Measurements from ENCODE around the gene SLC35E1.
A peak's percentile ranks its signal among the peaks of the same experiment; 100 is the strongest.

Gene SLC35E1

DNA sequence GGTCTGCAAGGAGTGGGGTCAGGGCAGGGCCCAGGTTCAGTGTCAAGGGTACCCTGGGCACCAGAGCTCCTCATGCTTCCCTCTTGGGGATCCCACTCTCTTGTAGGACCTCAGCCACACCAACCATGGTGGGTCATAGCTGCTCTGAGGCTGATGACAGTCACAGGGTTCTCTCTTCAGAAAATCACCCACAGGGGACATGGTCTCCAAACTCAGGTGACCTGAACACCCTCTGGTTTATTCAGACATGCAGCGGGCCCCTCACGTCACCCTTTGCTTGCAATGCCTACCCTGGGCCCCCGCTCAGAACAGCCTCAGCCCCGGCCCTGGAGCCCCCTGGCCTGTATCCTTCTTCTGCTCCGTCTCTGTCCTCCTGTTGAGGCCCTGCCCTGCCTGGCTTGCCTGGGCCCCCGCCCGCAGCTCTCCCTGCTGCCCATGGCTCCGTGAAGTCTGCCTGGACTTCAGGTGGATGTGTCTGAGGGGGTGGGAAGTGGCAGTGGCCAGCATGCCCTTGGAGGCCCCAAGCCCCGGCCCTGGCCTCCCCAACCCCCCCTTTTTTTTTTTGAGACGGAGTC lies 50.4 kb downstream of the SLC35E1 start:
- no peak for DNase-seq (ENCODE audit: low read depth in 1 of 2, low spot score in 1 of 2)
- TF ChIP-seq SPI1 (IDR thresholded peaks at IDR 0.05; ENCODE audit: borderline replicate concordance, low read depth) (no peak), GABPA (IDR thresholded peaks at IDR 0.05; ENCODE audit: low read depth) (no peak), POLR2AphosphoS5 (IDR thresholded peaks at IDR 0.05; ENCODE audit: low read depth) (no peak)
- TF ChIP-seq, protein P1, sequence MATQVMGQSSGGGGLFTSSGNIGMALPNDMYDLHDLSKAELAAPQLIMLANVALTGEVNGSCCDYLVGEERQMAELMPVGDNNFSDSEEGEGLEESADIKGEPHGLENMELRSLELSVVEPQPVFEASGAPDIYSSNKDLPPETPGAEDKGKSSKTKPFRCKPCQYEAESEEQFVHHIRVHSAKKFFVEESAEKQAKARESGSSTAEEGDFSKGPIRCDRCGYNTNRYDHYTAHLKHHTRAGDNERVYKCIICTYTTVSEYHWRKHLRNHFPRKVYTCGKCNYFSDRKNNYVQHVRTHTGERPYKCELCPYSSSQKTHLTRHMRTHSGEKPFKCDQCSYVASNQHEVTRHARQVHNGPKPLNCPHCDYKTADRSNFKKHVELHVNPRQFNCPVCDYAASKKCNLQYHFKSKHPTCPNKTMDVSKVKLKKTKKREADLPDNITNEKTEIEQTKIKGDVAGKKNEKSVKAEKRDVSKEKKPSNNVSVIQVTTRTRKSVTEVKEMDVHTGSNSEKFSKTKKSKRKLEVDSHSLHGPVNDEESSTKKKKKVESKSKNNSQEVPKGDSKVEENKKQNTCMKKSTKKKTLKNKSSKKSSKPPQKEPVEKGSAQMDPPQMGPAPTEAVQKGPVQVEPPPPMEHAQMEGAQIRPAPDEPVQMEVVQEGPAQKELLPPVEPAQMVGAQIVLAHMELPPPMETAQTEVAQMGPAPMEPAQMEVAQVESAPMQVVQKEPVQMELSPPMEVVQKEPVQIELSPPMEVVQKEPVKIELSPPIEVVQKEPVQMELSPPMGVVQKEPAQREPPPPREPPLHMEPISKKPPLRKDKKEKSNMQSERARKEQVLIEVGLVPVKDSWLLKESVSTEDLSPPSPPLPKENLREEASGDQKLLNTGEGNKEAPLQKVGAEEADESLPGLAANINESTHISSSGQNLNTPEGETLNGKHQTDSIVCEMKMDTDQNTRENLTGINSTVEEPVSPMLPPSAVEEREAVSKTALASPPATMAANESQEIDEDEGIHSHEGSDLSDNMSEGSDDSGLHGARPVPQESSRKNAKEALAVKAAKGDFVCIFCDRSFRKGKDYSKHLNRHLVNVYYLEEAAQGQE (IDR thresholded peaks at IDR 0.05; ENCODE audit: insufficient replicate concordance, low read depth), result no peak
- H3K4me3 ChIP-seq (replicated peaks; ENCODE audit: insufficient read depth, low read length), result no peak overlapping the region
- H3K27me3 ChIP-seq (ENCODE audit: insufficient read depth, poor library complexity, severe bottlenecking), result no peaks in the 10 kb centered on the region
- H3K27ac ChIP-seq (replicated peaks), result no peak overlapping the region

DNA sequence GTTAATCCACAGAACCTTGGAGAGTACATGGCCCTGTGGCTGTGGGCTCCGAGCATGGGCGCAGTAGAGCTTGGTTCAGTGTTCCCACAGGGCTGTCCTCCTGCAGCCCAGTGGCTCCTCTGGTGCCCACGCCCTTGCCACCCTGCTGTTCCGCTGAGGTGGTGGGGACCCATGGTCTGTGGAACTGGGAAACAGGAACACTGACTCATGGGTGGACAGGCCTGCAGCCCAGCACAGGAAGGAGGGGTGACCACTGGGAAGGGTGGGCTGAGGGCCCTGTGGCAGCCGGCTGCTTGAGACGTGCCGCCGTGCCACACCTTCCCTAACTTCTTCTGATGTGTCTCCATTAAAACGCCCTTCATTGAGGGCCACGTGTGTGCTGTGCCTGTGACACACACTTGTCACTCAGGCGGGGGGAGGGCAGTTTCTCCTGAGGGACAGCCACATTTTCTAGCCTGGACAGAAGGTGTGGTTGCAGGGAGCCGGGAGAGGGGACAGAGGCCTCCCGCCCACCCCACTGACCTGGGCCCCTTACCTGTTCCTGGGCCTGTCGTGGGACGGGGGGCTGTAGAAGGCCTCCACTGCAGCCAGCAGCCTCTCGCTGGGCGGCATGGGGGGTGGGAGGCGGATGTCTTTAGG lies 51.1 kb downstream of the SLC35E1 start:
- no peaks in the 10 kb centered on the region for H3K27me3 ChIP-seq (ENCODE audit: insufficient read depth, poor library complexity, severe bottlenecking)
- 0 out of 2 replicates have a peak, but pooled peaks have one; percentile 8 for TF ChIP-seq POLR2AphosphoS5 (IDR thresholded peaks at IDR 0.05; ENCODE audit: low read depth)
- TF ChIP-seq, protein P2, sequence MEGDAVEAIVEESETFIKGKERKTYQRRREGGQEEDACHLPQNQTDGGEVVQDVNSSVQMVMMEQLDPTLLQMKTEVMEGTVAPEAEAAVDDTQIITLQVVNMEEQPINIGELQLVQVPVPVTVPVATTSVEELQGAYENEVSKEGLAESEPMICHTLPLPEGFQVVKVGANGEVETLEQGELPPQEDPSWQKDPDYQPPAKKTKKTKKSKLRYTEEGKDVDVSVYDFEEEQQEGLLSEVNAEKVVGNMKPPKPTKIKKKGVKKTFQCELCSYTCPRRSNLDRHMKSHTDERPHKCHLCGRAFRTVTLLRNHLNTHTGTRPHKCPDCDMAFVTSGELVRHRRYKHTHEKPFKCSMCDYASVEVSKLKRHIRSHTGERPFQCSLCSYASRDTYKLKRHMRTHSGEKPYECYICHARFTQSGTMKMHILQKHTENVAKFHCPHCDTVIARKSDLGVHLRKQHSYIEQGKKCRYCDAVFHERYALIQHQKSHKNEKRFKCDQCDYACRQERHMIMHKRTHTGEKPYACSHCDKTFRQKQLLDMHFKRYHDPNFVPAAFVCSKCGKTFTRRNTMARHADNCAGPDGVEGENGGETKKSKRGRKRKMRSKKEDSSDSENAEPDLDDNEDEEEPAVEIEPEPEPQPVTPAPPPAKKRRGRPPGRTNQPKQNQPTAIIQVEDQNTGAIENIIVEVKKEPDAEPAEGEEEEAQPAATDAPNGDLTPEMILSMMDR (IDR thresholded peaks at IDR 0.05; ENCODE audit: insufficient read depth, low read length), result no peak
- H3K27ac ChIP-seq (replicated peaks), result no peak overlapping the region
- no peak for DNase-seq (ENCODE audit: low read depth in 1 of 2, low spot score in 1 of 2)
- H3K4me3 ChIP-seq (replicated peaks; ENCODE audit: insufficient read depth, low read length), result no peak overlapping the region

DNA sequence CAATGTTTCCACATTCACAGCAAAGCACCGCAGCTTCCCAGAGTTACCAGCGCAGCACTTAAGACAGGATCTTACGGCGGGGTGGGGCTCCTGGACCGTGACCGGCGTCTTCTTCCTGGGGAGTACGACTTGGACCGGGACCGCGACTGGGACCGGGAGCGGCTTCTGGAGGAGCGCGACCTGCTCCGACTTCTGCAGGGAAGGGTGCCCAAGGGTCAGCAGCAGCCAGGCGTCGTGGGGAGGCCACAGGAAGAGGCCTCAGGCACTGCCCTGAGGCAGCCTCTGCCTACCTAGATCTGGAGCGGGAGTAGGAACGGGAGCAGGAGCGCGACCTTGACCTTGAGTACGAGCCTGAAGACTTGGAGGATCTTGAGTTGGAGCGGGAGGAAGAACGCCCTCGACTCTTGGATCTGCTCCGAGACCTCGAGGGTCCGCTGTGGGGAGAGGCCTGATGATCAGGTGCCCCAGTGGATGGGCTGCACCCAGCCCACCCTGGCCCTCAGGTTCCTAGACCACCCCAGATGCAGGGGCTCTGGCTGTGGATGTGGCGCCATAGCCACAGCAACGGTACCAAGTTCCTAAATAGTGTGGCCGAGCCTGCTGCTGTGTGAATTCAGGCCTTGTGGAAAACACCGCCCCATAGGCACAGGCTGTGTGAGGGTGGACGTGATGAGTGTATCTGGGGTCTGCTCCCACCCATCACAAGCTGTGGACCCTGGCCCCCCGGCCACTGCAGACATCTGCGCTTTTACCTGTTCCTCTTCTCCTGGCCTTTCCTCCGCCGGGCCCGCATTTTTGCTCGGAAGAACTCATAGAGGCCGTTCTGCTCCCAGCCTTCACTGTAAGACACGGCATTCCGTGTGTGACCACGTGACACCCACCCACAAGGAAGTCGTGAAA lies 51.9 kb downstream of the SLC35E1 start:
- H3K27ac ChIP-seq (replicated peaks), result no peak overlapping the region
- H3K4me3 ChIP-seq (replicated peaks; ENCODE audit: insufficient read depth, low read length), result no peak overlapping the region
- TF ChIP-seq POLR2AphosphoS5 (IDR thresholded peaks at IDR 0.05; ENCODE audit: low read depth) (0 out of 2 replicates have a peak, but pooled peaks have one; percentile 22), GABPA (IDR thresholded peaks at IDR 0.05; ENCODE audit: low read depth) (no peak)
- no peaks in the 10 kb centered on the region for H3K27me3 ChIP-seq (ENCODE audit: insufficient read depth, poor library complexity, severe bottlenecking)
- no peak for DNase-seq (ENCODE audit: low read depth in 1 of 2, low spot score in 1 of 2)

DNA sequence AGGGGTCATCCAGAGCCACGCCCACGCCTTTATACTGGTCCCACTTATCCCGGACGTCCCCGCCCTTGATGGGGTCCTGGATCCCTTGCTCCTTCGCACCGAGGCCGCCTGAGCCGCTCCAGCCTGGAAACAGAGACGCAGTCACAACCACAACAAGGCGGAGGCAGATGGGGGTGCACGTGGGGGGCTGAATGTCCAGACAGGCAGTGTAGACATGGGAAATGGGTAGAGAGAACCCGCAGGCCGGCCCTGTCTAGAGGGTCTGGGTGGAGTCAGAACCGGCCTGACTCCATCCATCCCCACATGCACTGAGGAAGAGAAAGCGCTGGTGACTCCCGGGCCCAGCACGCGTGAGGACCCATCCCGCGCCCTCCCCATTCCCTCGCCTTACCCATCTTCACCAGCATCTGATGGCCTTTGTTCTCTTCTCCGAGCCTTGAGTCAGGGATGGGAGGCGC lies 53.0 kb downstream of the SLC35E1 start:
- Histone ChIP-seq H3K27me3 (ENCODE audit: insufficient read depth, poor library complexity, severe bottlenecking) (no peaks in the 10 kb centered on the region), H3K27ac (replicated peaks) (no peak overlapping the region), H3K4me3 (replicated peaks; ENCODE audit: insufficient read depth, low read length) (no peak overlapping the region)
- TF ChIP-seq, protein P1 (IDR thresholded peaks at IDR 0.05; ENCODE audit: insufficient replicate concordance, low read depth), result no peak
- TF ChIP-seq, protein P2 (IDR thresholded peaks at IDR 0.05; ENCODE audit: insufficient read depth, low read length), result no peak
- no peak for TF ChIP-seq GABPA (IDR thresholded peaks at IDR 0.05; ENCODE audit: low read depth)
- DNase-seq (ENCODE audit: low read depth in 1 of 2, low spot score in 1 of 2), result no peak
